Left ventricle myocardium superior (tissue), 1 donor: ENCODE results near the gene TBC1D3C. TPM values are rescaled to one million over a fixed set of nuclear protein-coding genes. Genes with fewer than 3 reads are reported as not detected.
"Not testable (repeated sequence)": the region's sequence is repeated elsewhere in the genome, so short reads cannot be mapped to it uniquely, and the experiment has no call there.

ENCODE experiments used
- ATAC-seq: fragments of 200-7000 bp; cut with Tn5 transposase; one replicate; pipeline ENCODE4 v1.9.1; 2020; ENCODE audit warnings: mild to moderate bottlenecking, moderate library complexity
- DNase-seq: peaks from one replicate; pipeline ENCODE4 v3.0.0-alpha.2; 2020
- intact Hi-C: fragments of 100-400 bp; cut with micrococcal nuclease; formaldehyde crosslinking; loops from one replicate; pipeline ENCODE4 v1.11.0; 2022
- long read RNA-seq: library from polyadenylated mRNA; unstranded; transcript quantifications from one replicate; pipeline ENCODE4 v2.0.0, GENCODE V29; 2021
- total RNA-seq: library from RNA; stranded (reverse); fragmentation: NEBNext Ultra II Directional; extraction: Animal tissue kit (Norgen Biotek cat#: 25700); gene quantifications from one replicate; pipeline ENCODE4 v1.2.1, GENCODE V29; 2021
- donor health status: DM: no; HTN: yes; CAD: no; lungs with severe emphysema.

The TBC1D3C gene
- not detected for total RNA-seq
- long read RNA-seq, result 0 reads

DNA sequence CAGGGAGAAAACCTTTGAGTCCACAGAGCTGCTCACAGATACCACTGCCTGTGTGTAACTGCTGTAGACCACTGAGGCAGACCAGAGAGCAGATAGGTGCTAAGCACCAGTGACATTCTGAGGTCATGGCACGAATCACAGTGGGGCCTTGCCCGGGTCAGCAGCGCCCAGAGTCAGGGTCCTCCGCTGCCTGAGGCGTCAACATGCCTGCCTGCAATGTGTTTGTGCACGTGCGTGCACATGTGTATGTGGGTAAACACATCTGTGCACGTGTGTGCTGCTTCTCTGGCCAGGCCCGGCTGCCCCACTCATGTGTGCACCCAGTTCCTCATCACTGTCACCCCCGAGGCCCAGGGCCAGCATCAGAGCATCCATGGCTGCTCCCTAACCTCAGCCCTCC lies at the start of gene TBC1D3C:
Gene TBC1D3C (minus strand): TSS at position 101 of the 400 bp plus-strand sequence. CDS start 1,568 bp downstream, outside the sequence.
- ATAC-seq, DNase-seq, intact Hi-C loops: not testable (repeated sequence)

DNA sequence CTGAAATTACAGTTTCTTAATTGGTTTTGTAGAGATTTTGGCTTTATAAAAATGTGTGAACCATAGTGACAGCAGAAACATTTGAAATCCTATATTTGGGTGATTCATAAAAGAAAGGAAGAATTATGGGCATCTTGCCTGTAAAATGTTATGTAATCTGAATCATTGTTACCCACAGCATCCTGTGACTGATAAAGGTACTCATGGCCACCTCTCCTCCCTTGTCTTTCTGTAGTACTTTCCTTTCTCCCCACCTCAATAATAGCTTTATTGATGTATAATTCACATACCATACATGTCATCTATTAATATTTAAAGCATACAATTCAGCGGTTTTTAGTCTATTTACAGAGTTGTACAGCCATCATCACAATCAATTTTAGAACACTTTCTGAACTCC lies 30.8 kb upstream of the TBC1D3C start:
- DNase-seq, ATAC-seq, intact Hi-C loops: not testable (repeated sequence)

DNA sequence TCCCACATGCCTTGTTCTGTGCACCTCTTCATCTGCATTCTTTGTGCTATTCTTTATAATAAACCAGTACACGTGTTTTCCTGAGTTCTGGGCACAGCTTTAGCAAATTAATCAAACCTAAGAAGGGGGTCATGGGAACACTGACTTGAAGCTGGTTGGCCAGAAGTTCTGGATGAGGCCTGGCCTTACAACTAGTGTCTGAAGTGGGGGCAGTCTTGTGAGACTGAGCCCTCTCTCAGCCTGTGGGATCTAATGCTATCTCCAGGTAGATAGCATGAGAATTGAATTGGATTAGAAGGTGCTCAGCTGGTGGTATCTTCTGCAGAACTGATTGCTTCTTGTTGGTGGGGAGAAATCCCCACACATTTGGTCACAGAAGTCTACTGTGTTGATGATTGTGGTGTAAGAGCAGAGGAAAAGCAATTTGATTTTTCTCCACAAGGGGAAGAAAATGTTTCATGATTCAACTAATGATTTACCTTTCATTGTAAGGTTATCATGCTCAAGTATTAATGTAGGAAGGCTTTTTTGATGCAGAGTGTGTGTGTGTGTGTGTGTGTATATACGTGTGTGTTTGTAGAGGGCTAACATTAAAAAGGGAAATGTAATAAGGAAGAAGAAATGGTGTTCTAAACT lies 25.7 kb upstream of the TBC1D3C start:
- intact Hi-C loops, ATAC-seq, DNase-seq: not testable (repeated sequence)

DNA sequence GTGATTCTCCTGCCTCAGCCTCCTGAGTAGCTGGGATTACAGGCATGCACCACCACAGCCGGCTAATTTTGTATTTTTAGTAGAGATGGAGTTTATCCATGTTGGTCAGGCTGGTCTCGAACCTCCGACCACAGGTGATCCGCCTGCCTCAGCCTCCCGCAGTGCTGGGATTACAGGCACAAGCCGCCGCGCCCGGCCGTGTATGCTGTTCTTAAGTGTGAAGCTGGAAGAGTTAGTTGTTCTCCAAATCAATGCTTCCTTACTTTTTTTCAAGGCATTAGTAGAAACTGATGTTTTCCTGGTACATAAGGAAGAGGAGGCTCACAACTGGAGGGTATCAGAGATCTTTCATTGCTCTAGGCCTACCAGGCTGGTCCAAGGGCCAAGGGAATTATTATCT lies 19.7 kb upstream of the TBC1D3C start:
- DNase-seq, ATAC-seq, intact Hi-C loops: not testable (repeated sequence)

DNA sequence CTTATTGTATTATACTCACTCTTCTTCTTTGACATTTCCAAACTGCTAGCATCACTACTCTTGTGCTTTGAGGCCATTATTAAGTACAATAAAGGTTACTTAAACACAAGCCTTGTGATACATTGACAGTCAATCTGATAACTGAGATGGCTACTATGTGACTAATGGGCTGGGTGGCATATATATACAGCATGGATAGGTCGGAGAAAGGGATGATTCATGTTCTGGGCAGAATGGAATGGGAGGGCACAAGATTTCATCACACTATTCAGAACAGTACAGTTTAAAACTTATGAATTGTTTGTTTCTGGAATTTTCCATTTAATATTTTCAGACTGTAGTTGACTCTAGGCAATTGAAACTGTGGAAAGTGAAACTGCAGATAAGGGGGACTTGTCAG lies 18.9 kb upstream of the TBC1D3C start:
- DNase-seq, intact Hi-C loops: not testable (repeated sequence)
- peak; percentile 38 for ATAC-seq

Other genes starting within 250 kb of the TBC1D3C start
- not detected for gene TBC1D3K, start 144.2 kb downstream of the TBC1D3C start, total RNA-seq
- 8.6 TPM for gene TBC1D3L, start 79.6 kb downstream of the TBC1D3C start, total RNA-seq
- gene TBC1D3D, start 64.7 kb downstream of the TBC1D3C start, total RNA-seq, result not detected
- not detected for gene TBC1D3E, start 59.3 kb upstream of the TBC1D3C start, total RNA-seq
- not detected for gene TBC1D3, start 123.9 kb upstream of the TBC1D3C start, total RNA-seq
- 39.5 TPM for gene MRPL45, start 228.5 kb upstream of the TBC1D3C start, total RNA-seq